ENCODE data around the gene ADH4.
A peak's percentile ranks its signal among the peaks of the same experiment; 100 is the strongest.
"Not testable (repeated sequence)": the region's sequence is repeated elsewhere in the genome, so short reads cannot be mapped to it uniquely, and the experiment has no call there.

The ADH4 gene

DNA sequence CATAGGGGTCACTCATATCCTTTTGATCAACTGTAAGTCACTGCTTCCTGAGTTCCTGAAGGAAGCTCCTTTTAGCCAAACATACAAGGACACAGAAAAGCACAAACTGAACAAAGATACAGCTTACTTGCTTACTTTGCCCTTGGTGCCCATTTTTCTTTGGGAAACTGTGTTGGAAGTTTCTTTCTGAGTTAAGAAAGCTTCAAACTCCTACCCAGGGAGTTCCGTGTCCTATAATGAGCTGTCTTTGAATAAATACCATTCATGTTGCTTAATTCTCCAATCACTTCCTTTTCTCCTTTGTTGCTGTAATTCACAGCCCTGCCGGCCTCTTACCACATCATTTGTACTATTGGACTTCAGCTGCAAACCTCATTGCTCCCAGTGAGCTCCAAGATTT lies at the start of gene ADH4:
Gene ADH4, minus strand, starts transcription at position 228 of the 400 bp plus-strand sequence. Its CDS starts 75 bp downstream, at position 153.
- no peak for DNase-seq (ENCODE audit: low spot score)
- no peak for FAIRE-seq

DNA sequence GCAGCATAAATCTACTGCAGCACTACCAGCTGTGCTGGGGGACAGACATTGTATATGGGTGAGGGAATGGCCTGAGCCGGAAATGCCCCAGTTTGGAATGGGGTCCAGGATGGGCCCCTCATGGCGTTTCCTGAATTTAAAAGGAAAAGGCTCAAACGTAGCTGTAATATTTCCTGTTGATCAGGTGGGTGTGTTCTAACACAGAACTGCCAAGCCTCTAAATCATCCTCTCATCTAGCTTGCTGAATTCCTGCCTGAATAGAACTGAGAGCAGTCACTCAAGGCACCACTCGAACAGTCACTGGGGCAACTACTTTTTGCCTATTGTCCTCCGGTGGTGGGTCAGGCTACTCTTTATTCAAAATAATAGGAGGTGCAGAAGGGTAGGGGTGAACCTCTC lies 46.2 kb upstream of the ADH4 start:
- DNase-seq (ENCODE audit: low spot score), result no peak
- no peak for FAIRE-seq

DNA sequence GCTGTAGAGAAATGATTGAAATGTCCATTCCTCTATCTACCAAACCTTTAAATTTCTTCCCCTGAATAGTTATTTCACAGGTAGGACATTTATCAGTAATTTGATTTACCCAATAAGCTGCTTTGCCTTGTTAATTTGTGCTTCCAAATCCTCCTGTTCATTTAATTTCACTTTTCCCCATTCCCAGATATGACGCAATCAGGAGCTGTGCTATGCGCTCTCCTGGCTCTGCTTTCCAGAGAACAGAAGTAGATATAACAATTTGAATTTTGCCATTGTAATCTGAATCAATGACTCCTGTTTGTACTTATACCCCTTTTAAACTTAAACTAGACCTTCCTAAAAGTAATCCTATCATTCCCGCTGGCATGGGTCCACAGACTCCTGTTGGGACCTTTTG lies 45.8 kb upstream of the ADH4 start:
- not testable (repeated sequence) for DNase-seq (ENCODE audit: low spot score); FAIRE-seq

DNA sequence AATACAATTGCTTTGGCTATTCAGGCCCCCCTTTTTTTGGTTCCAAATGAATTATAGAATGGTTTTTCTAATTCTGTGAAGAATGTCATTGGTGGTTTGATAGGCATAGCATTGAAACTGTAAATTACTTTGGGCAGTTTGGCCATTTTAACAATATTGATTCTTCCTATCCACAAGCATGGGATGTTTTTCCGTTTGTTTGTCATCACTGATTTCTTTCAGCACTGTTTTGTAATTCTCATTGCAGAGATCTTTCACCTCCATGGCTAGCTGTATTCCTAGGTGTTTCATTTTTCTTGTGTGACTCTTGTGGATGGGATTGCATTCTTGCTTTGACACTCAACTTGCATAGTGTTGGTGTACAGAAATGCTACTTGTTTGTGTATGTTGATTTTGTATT lies 41.9 kb upstream of the ADH4 start:
- DNase-seq (ENCODE audit: low spot score), result no peak
- FAIRE-seq, result no peak

DNA sequence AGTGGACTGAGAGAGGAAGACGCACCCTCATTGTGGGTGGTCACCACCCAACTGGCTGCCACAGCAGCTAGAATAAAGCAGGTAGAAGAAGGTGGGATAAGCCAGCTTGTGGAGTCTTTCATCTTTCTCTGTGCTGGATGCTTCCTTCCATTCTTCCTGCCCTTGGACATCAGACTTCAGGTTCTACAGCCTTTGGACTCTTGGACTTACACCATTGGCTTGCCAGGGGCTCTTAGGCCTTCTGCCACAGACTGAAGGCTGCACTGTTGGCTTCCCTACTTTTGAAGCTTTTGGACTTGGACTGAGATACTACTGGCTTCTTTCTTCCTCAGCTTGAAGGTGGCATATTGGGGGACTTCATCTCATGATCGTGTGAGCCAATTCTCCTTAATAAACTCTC lies 41.5 kb upstream of the ADH4 start:
- DNase-seq (ENCODE audit: low spot score) (no peak), FAIRE-seq (no peak)

DNA sequence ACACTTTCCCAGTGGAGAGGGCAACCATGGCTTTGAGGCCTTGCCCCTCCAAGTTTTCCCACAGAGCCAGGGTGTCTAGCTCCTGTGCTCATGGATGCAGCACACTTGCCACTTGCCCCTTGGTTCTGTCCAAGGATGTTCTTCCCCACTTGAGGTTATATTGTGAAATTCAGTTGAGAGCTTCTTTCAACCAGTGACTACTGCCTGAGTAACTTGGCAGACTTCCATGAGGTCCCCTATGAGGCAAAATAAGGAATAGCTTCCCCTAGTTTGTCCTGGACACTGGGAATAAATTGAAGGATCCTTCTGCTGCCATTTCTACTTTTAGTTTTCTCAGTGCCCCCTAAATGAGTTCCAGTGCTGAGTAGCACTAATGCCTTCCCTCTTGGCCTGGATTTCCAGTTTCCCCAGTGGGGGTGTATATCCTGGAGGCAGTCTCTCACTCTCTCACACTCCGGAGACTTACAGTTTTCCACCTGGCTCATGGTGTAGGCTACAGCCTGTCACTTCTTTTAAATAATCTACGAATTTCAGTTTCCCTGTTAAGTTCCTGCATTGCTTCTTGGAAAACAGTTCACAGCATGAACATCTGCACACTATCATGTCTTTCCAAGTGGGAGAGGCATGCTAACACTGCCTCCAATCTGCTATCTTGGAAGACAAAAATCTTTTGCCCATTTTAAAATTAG lies 36.4 kb upstream of the ADH4 start:
- DNase-seq (ENCODE audit: low spot score), result peak; percentile 13
- no peak for FAIRE-seq

DNA sequence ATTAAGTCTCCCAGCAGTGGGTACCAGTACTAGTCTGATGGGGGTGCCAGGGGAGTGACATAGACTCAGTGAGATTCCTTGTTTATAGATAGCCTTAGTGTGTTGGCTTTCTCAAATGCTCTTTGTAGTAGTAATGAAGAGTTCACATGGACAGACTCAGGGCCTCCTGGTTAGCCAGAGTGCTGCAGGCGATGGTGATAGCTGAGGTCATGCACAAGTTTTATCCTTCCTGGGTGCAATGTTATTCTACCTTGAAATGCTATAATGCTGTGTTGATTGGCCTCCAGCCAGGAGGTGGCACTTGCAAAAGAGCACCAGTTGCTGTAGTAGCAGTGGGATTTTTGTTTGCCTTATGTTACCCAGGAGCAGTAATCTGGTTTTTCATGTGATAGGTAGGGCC lies 35.5 kb upstream of the ADH4 start:
- FAIRE-seq (no peak), DNase-seq (ENCODE audit: low spot score) (no peak)

DNA sequence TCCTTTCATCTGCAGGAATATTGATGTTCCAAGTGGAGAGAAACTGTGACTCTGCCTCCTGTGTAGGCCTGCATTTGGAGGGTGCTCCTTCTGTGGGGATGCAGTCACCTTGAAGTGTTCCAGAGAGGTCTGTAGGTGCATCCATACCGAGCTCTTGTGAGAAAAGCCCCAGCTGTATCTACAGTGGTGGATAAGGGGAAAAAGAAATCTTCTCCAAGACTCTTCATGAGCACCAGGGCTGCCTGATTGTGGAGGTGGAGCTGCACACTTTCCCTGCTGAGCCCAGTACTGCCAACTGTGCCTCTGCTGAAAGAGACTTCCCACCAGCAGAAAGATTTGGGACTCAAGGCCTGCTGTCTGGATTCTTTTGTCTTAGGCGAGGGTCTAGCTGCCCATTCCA lies 35.1 kb upstream of the ADH4 start:
- DNase-seq (ENCODE audit: low spot score) (no peak), FAIRE-seq (no peak)

DNA sequence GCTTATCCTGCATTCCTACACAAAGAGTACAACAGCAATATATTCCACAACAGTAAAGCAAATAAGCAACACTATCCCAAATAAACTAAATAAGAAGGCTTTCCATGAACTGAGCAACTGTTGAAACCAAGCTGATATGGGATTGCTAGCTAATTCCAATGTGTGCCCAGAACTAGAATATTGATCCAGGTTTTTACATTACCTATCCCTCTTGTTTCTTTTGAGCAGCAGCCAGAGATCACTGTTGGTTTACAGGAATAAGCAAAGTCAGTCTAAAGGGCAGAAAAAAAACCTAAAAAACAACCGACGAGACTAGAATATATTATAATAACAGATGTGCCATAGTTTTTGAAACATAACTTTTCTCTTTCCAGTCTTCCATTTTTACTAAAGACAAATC lies 22.4 kb upstream of the ADH4 start:
- DNase-seq (ENCODE audit: low spot score) (no peak), FAIRE-seq (no peak)

DNA sequence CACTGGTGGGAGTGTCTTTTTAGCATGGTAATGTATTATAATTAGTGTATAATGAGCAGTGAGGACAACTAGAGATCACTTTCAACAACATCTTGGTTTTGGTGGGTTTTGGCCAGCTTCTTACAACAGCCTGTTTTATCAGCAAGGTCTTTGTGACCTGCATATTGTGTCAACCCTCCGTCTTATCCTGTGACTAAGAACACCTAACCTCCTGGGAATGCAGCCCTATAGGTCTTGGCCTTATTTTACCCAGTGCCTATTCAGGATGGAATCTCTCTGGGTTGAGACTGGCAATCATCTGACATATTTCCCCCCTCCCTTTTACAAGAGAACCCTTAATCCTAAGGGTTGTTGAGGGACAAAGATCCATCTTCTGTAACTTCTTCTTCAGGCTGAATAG lies 21.9 kb upstream of the ADH4 start:
- no peak for FAIRE-seq
- no peak for DNase-seq (ENCODE audit: low spot score)

DNA sequence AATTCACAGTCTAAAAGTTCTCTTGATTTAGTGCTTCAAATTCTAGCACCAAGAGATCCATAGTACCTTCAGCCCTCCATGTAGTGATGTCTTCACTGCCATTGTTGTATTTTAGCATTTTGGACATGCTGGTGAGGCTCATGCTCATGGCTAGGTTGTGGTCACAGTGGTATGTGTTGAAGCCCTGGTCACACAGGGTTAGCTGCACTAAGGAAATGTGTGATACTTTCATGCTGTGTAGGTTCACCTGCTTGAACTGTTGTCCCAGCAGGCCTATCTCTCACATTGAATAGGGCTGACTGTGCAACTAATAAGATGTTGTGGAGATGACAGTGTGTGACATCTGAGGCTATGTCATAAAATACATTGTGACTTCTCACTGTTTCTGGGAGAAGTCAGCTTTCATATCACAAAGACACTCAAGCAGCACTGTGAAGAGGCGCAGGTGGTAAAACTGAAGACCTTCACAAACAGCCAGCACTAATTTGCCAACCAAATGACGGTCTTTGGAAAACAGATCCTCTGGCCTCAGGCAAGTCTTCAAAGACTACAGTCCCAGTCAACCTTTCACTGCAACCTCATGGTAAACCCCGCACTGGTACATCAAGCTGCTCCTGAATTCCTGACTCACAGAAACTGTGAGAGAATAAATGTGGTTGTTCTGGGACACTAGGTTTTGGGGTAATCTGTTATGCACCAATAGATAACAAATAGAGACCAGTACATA lies 17.4 kb upstream of the ADH4 start:
- no peak for DNase-seq (ENCODE audit: low spot score)

DNA sequence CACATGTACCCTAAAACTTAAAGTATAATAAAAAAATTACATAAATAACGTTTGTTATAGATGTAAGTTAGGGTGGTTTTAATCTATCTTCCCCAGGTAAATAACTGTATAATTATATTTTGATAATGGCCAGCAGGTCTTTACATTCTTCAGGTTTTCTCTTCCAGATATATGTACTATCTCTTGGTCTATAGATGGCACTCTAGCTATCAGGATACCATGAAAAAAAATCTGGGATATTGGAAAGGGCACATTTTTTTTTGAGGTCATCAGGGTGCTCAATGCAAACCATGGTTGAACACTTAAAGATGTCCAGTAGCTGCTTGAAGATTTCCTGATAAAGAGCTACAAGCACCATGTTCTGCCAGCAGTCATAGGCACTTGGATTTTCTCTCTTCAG lies 15.6 kb upstream of the ADH4 start:
- no peak for DNase-seq (ENCODE audit: low spot score)
- no peak for FAIRE-seq

More for the DNA sequence above, 17.4 kb upstream of the ADH4 start:
- FAIRE-seq, result no peak

DNA sequence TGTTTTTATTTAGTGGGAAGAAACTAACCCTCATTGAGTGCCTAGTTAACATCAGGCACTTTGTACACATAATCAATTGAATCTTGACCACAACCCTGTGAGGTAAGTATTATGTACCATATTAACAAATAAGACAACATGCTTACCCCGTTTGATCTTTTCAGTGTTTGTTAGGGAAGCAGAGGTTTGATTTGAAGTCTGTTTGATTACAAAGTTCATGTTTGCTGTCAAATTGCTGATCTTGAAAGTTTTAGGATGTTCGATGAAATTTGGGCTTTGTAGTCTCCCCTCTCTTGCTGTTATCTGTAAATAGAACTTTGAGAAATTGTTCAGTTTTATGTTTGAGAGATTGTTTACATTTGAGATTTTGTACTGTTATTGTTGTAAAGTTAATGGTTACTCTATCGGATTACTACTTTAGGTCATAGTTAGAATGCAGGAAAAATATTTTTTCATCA lies 13.4 kb upstream of the ADH4 start:
- no peak for FAIRE-seq

DNA sequence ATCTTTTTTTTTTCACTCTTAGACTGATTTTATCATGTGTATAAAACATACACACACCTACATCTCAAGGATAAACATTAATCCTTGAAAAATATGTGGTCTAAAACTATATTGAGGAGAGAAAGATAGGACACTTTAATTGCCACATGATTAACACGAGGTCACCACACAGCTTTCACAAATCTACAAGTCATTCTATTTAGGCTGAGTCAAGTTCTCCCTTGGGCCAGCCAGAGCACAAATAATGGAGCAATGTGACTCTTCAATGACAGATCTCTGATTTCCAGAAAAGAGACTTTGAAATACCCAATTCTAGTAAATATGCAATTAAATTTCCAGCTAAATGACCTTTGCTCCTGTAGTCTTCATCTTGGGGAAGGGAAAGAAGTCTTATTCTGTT lies 12.9 kb upstream of the ADH4 start:
- FAIRE-seq, result no peak
- DNase-seq (ENCODE audit: low spot score), result no peak

More for the DNA sequence above, 13.4 kb upstream of the ADH4 start:
- DNase-seq (ENCODE audit: low spot score), result no peak

DNA sequence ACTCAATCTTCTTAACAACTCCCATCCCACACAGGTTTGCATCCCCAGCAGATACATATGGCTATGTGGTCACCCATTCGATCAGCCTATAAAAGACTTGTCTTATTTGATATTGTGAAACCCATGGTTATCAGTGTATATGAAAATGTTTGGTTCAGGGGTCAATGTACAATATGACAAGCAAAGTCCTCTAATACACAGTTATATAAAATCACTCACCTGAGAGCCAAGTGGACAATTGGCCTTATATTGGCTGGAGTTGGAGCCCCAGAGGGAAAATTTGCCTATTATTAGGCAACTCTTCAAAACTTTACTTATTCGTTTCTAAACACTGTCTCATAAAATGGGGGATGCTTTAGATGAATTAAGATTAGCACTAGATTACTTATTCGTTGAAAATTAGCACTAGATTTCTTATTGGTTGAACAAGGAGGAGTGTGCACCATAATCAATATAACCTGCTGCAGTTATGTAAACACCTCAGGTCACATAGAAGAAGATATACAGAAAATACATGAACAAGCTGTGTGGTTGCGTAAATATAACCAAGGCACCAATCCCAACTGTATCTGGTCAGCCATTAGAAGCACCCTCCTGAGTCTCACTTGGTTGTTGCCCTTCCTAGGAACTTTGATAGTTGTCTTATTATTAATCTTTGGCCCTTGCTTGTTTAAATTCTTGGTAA lies 10.7 kb upstream of the ADH4 start:
- DNase-seq (ENCODE audit: low spot score) (no peak), FAIRE-seq (no peak)

DNA sequence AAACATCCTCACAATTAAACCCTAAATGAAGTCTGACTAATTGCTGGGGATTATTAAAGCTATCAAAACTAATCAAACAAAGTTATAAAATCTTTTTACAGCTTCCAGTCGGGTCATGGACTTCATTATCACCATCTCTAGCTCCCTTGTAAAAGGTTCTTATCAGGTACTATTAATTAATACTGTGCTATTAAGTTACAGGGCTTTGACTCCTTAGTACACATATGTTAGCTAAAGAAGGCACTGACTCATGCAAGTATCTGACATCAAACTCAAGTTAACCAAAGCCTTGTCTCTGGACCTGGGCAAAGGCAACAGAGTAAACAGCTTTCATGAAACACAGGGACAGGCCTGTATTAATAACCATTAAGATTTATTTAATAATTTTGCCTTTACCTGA lies 7.9 kb upstream of the ADH4 start:
- no peak for DNase-seq (ENCODE audit: low spot score)
- FAIRE-seq, result no peak

DNA sequence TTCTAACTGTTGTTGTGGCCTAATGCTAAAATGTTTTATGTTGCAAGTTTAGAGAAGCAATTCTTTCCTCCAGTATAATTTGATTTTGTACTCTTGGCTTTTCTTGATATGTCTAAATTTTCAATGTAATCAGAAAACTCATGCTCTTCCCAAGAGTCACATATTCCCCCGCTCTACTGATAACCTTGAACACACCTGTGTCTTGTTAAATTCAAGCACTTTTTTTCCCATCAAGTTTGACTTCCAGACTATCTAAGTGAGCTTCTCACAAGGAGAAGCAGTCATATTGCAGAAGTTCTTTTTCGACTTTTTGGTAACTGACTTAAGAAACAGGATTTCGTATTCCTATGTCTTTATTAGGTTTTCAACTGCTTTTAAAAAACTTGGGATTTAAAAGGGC lies 7.4 kb upstream of the ADH4 start:
- no peak for DNase-seq (ENCODE audit: low spot score)
- no peak for FAIRE-seq

DNA sequence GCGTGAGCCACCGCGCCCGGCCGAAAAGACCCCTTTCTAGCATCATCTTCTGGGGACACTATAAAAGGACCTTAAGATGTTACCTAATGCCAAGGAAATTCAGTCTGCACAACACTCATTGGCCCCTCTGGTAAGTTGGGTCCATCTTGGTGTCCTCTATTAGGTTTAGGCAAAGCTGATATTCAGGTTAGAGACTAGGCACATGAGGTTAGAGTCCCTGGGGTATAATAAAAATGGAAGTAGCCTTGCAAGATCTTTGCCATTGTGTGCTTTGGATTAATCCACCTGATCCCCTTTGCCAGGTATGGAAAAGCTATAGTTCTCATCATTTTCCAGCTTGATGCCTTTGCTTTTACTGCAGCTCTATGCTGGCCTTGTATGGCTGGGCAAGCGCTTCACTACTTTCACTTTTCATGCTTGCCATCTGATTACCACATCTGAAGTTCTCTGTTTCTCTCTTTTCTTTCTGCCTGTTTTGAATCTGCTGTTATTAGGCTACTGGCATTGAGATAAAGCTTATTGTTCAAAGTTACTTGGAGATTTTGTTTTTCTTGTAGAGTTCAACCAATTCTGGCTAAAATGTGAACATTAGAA lies 5.4 kb upstream of the ADH4 start:
- DNase-seq (ENCODE audit: low spot score), result no peak

DNA sequence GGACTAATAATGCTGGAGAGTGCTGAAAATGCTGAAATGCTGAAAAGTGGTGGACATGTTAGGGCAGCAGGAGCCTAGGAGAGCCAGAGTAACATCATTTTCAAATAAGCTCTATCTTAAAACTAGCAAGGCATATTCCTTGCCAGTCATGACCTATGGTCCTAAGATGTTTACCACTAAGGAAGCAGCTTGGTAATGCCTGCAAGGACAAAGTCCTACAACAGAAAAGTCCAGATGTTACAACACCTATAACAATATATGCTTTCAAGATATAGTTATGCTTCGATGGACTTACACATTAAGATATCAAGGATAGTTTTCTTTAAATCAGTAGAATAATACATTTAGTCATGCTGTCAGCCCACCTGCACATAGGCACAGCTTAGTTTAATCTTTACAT lies 4.5 kb upstream of the ADH4 start:
- FAIRE-seq (no peak), DNase-seq (ENCODE audit: low spot score) (no peak)

More for the DNA sequence above, 5.4 kb upstream of the ADH4 start:
- no peak for FAIRE-seq

DNA sequence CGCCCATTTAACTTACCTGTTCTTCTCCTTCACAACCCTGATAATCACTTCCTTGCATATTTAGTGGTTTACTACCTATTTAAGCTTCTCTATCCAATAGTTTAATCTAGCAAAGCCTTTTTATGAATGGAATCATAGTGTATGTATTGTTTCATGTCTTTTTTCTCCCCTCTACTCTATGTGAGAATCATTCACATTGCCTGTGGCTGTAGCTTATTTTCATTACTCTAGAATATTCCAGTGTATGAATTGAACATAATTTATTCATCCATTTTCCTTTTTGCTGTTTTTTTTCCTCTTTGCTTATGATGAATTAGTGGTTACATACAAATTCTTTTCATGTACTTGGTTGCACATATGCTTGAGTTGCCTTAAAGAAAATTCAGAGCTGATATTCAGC lies 490 bp upstream of the ADH4 start:
- DNase-seq (ENCODE audit: low spot score), result no peak
- no peak for FAIRE-seq

DNA sequence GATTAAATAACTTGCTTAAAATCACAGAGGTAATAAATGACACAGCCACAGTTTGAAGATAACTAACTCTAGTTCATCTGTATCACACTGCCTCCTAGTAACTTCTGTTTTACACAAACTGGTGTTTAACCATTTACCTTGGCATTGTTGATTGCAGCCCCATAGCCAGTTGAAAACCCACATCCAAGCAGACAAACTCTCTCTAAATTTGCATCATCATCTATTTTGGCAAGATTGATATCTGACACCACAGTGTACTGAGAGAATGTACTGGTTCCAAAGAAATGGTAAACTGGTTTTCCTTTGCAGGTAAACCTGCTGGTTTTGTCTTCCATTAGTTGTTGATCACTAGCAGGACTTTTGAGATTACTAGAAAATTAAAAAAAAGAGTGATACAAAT lies 7.8 kb downstream of the ADH4 start:
- DNase-seq (ENCODE audit: low spot score) (no peak), FAIRE-seq (no peak)

DNA sequence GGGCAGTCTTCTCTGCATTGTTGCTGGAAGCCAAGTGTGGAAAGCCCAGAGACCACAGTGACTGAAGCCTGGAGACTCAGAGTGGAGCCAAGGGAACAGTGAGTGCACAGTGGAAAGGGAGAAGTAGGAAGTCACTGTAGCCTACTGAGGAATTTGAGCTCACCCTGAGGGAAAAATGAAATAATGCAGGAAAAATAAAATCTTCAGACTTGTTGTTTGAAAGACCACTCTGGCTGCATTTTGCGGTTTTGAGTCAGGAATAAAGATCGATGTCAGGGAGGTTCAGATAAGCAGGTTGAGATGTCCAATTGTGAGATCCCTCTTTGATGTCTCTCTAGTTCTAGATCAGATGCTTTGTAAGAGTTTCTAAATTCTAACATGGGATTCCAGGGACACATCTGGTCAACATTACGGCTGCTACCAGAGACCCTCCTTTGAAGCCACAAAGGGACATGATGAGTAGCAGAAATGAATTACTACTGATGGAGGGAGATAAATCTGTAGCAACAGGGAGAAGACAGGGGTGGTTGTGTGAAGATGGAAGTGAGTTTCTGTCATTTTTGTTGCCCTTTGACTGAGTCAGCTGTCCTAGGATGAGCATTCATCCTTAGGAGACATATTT lies 8.4 kb downstream of the ADH4 start:
- no peak for FAIRE-seq

More for the DNA sequence above, 8.4 kb downstream of the ADH4 start:
- no peak for DNase-seq (ENCODE audit: low spot score)

All from RCC 7860 (cell line).